ENCODE results near the gene PRRC2B. TPM values are rescaled to one million over a fixed set of nuclear protein-coding genes. Genes with fewer than 3 reads are reported as not detected.
"Not testable (repeated sequence)": the region's sequence is repeated elsewhere in the genome, so short reads cannot be mapped to it uniquely, and the experiment has no call there.

Gene PRRC2B
- total and polyA plus RNA-seq, 11 donors = 59.9 to 193 (median 118) TPM

DNA sequence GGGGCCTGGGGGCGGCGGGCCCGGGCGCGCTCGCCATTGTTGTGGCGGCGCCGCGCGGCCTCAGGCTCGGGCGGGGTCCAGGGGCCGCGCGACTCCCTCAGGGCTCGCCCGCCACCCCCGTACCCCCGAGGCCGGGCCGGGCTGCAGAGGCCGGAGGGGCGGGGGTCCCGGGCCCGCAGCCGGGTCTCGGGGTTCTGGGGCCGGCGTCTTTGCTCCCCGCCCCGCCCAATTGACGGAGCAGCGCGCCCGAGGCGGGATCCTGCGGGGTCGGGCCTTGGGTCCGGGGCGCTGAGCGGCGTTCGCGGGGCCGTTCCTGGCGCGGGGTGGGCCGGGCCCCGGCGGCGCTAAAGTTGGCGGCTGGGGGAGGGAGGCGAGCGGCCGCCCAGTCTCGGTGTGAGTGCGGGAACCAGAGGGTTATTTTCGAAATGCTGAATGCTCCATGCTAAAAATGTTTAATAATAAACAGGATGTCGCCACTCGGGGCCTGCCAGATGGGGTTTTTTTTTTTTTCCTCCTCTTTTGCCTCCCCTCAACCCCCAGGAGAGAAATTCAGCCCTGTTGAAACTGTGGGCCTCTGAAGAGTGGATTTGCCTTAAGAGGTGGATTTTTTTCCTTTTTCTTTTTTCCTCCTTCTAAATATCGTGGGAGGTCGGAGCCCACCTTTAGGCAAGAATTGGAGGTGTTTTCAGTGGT, 724 bp downstream of the PRRC2B start:
- no peaks in the 10 kb centered on the region for H3K27me3 ChIP-seq
- peak; percentile 60 to 77 (median 67) for DNase-seq
- no peak for TF ChIP-seq POLR2A (IDR thresholded peaks at IDR 0.05)
- TF ChIP-seq, protein P1, sequence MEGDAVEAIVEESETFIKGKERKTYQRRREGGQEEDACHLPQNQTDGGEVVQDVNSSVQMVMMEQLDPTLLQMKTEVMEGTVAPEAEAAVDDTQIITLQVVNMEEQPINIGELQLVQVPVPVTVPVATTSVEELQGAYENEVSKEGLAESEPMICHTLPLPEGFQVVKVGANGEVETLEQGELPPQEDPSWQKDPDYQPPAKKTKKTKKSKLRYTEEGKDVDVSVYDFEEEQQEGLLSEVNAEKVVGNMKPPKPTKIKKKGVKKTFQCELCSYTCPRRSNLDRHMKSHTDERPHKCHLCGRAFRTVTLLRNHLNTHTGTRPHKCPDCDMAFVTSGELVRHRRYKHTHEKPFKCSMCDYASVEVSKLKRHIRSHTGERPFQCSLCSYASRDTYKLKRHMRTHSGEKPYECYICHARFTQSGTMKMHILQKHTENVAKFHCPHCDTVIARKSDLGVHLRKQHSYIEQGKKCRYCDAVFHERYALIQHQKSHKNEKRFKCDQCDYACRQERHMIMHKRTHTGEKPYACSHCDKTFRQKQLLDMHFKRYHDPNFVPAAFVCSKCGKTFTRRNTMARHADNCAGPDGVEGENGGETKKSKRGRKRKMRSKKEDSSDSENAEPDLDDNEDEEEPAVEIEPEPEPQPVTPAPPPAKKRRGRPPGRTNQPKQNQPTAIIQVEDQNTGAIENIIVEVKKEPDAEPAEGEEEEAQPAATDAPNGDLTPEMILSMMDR (IDR thresholded peaks at IDR 0.05) = peak in 1 of 12 donors; percentile 7
- no peaks in the 10 kb centered on the region for H3K9me3 ChIP-seq
- WGBS, 4 donors = 0 to 1% (median 0%) methylated on average over 18 to 63 of the region's 63 CpGs
- peaks cover 8 to 57% (median 48%) of the 10 kb centered on the region in 12 donors for H3K4me1 ChIP-seq
- peak in 3 of 4 donors; percentile 45 to 56 (median 51) for ATAC-seq
- no peaks in the 10 kb centered on the region for H3K36me3 ChIP-seq
- intact Hi-C loops (cut with DNase I) = loop anchor here in 6 of 10 donors (5.0 to 10.0 kb wide), 4 partner anchors 38 to 83 kb away; no protein-coding TSS in a partner anchor
- peak overlapping the region; percentile 91 to 99 (median 96) for H3K27ac ChIP-seq
- H3K4me3 ChIP-seq = peak overlapping the region; percentile 58 to 96 (median 80)

DNA sequence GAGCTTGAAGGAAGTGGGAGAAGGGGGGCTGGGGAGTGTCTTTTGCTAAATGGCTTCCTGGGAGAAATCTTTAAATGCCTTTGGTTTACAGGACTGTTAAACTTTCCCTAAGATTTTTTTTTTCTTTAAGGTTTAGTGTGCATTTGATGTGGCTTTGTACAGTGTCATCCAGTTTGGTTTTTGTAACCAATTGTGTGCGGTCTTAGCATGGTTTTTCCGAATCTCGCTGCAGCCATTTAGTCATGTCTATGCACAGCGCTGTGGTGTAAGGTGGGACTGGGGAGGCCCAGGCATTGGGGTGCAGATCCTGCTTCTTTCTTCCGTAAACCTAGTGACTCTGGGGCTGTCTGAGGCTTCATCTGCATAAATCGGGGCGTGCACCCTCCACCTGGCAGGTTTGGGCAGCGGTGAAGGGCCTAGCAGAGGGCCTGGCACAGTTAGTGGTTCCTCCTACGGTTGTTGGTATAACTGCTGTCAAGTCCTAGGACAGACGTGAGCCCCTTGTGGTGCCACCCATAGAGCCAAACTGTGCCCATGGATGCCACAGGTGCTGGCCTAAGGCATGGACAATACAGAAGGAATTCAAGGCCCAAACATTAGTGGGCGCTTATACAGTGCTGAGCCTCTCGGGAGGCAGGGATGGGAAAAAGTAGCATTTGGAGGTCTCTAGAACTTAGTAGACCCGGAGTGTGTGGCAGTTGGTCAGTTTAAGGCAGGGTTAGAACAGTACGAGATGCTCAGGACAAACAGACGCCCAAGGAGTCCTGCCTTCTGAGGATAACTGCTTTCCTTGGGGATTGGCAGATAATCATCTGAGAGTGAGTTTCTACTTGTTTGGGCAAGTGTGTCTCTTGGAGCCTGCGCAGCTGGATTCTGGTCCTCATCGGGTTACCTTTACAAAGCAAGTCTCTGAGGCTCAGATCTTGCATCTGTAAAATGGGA, 1.5 kb downstream of the PRRC2B start:
- H3K9me3 ChIP-seq = no peaks in the 10 kb centered on the region
- intact Hi-C loops (cut with DNase I) = loop anchor here in 3 of 10 donors (5.0 to 10.0 kb wide), 2 partner anchors 37 to 79 kb away; no protein-coding TSS in a partner anchor
- no peaks in the 10 kb centered on the region for H3K36me3 ChIP-seq
- DNase-seq (no peak), ATAC-seq (peak in 3 of 4 donors; percentile 3 to 24 (median 16))
- peak overlapping the region; percentile 91 to 99 (median 96) for H3K27ac ChIP-seq
- H3K4me3 ChIP-seq = peak overlapping the region; percentile 58 to 96 (median 80)
- H3K4me1 ChIP-seq = peaks cover 8 to 65% (median 56%) of the 10 kb centered on the region in 12 donors
- no peak for TF ChIP-seq POLR2A (IDR thresholded peaks at IDR 0.05)
- TF ChIP-seq, protein P1 (IDR thresholded peaks at IDR 0.05) = no peak
- WGBS, 4 donors = 19 to 26% (median 24%) methylated on average over 17 of the region's 17 CpGs
- no peaks in the 10 kb centered on the region for H3K27me3 ChIP-seq

GRCh38 chr9:131396099-131396479, 2.2 kb downstream of the PRRC2B start:
- H3K4me3 ChIP-seq = peak overlapping the region in 9 of 12 donors; percentile 62 to 96 (median 80)
- H3K4me1 ChIP-seq = peaks cover 8 to 71% (median 61%) of the 10 kb centered on the region in 12 donors
- WGBS, 4 donors = 35 to 58% (median 47%) methylated on average over 4 of the region's 4 CpGs
- intact Hi-C loops (cut with DNase I) = loop anchor here in 3 of 10 donors (5.0 to 10.0 kb wide), 2 partner anchors 36 to 79 kb away; no protein-coding TSS in a partner anchor
- H3K36me3 ChIP-seq, ATAC-seq, H3K27me3 ChIP-seq, DNase-seq, H3K9me3 ChIP-seq: not testable (repeated sequence)
- peak overlapping the region in 10 of 12 donors; percentile 91 to 99 (median 96) for H3K27ac ChIP-seq

DNA sequence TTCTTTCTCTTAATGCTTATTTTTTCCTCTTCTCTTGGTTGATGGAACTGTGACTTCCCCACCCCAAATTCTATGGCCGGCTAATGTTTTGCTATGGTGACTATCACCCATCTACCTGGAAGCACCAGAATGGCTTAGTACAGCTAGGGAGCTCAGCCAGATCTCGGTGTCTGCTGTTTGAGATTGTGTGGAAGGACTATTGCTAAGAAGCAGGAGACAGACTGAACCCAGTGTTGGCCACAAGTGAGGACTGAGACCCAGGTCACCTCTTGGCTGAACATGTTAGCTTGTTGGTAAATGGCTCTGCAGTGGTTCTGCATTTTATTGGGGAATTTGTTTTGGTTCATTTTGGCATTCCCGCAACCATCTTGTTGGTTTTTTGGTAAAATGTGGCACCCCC, 2.7 kb downstream of the PRRC2B start:
- no peak for ATAC-seq

More for the DNA sequence above, 2.7 kb downstream of the PRRC2B start:
- Histone ChIP-seq H3K4me3 (peak overlapping the region in 9 of 12 donors; percentile 16 to 96 (median 80)), H3K36me3 (no peaks in the 10 kb centered on the region), H3K9me3 (no peaks in the 10 kb centered on the region), H3K27me3 (no peaks in the 10 kb centered on the region), H3K27ac (peak overlapping the region in 11 of 12 donors; percentile 2 to 99 (median 94)), H3K4me1 (peaks cover 8 to 76% (median 67%) of the 10 kb centered on the region in 12 donors)
- DNase-seq = no peak
- intact Hi-C loops (cut with DNase I) = loop anchor here in 3 of 10 donors (5.0 to 10.0 kb wide), 2 partner anchors 36 to 78 kb away; no protein-coding TSS in a partner anchor
- TF ChIP-seq POLR2A (IDR thresholded peaks at IDR 0.05) = no peak
- TF ChIP-seq, protein P1 (IDR thresholded peaks at IDR 0.05) = no peak
- WGBS, 4 donors = 36 to 52% (median 43%) methylated on average over 3 of the region's 3 CpGs
